Measurements from ENCODE around the gene COL23A1. TPM values are rescaled to one million over a fixed set of nuclear protein-coding genes. Genes with fewer than 3 reads are reported as not detected.

Gene COL23A1
- total RNA-seq, 1 experiment from 2014 or later: not detected

GRCh38 chr5:178535299-178536175 lies 54.7 kb downstream of the COL23A1 start:
- Mint-ChIP-seq H3K27me3 (ENCODE audit: unreplicated experiment) (no peaks in the 10 kb centered on the region), H3K36me3 (ENCODE audit: insufficient read depth, unreplicated experiment) (no peaks in the 10 kb centered on the region), H3K9me3 (ENCODE audit: low read depth, unreplicated experiment) (peaks cover 6% of the 10 kb centered on the region), H3K4me3 (ENCODE audit: low read depth, unreplicated experiment) (no peak overlapping the region), H3K27ac (ENCODE audit: unreplicated experiment) (no peak overlapping the region), H3K4me1 (ENCODE audit: low read depth, unreplicated experiment) (no peaks in the 10 kb centered on the region)
- no peak for DNase-seq
- intact Hi-C loops (cut with micrococcal nuclease; ENCODE audit: unreplicated experiment): no loop called here
- BruUV-seq (replicated peaks): no TSS peak
- TF ChIP-seq CTCF (IDR thresholded peaks at IDR 0.05; ENCODE audit: unreplicated experiment): no peak
- CTCF ChIA-PET: no interaction called here

GRCh38 chr5:178533136-178533535 lies 57.1 kb downstream of the COL23A1 start:
- intact Hi-C loops (cut with micrococcal nuclease; ENCODE audit: unreplicated experiment): no loop called here
- Mint-ChIP-seq H3K27me3 (ENCODE audit: unreplicated experiment) (no peaks in the 10 kb centered on the region), H3K27ac (ENCODE audit: unreplicated experiment) (no peak overlapping the region), H3K36me3 (ENCODE audit: insufficient read depth, unreplicated experiment) (no peaks in the 10 kb centered on the region), H3K4me3 (ENCODE audit: low read depth, unreplicated experiment) (no peak overlapping the region), H3K4me1 (ENCODE audit: low read depth, unreplicated experiment) (no peaks in the 10 kb centered on the region), H3K9me3 (ENCODE audit: low read depth, unreplicated experiment) (peaks cover 3% of the 10 kb centered on the region)
- no TSS peak for BruUV-seq (replicated peaks)
- CTCF ChIA-PET: no interaction called here
- DNase-seq: no peak
- TF ChIP-seq CTCF (IDR thresholded peaks at IDR 0.05; ENCODE audit: unreplicated experiment): no peak

GRCh38 chr5:178532666-178533065 lies 57.5 kb downstream of the COL23A1 start:
- H3K4me1 Mint-ChIP-seq (ENCODE audit: low read depth, unreplicated experiment): no peaks in the 10 kb centered on the region
- DNase-seq: no peak
- H3K27ac Mint-ChIP-seq (ENCODE audit: unreplicated experiment): no peak overlapping the region
- peaks cover 3% of the 10 kb centered on the region for H3K9me3 Mint-ChIP-seq (ENCODE audit: low read depth, unreplicated experiment)
- peaks cover 2% of the 10 kb centered on the region for H3K27me3 Mint-ChIP-seq (ENCODE audit: unreplicated experiment)
- CTCF ChIA-PET: no interaction called here
- intact Hi-C loops (cut with micrococcal nuclease; ENCODE audit: unreplicated experiment): no loop called here
- H3K36me3 Mint-ChIP-seq (ENCODE audit: insufficient read depth, unreplicated experiment): no peaks in the 10 kb centered on the region
- H3K4me3 Mint-ChIP-seq (ENCODE audit: low read depth, unreplicated experiment): no peak overlapping the region
- no TSS peak for BruUV-seq (replicated peaks)
- no peak for TF ChIP-seq CTCF (IDR thresholded peaks at IDR 0.05; ENCODE audit: unreplicated experiment)

- TF ChIP-seq CTCF (IDR thresholded peaks at IDR 0.05; ENCODE audit: unreplicated experiment): no peak
- H3K4me1 Mint-ChIP-seq (ENCODE audit: low read depth, unreplicated experiment): no peaks in the 10 kb centered on the region
- BruUV-seq (replicated peaks): no TSS peak
- intact Hi-C loops (cut with micrococcal nuclease; ENCODE audit: unreplicated experiment): no loop called here
- CTCF ChIA-PET: no interaction called here
- no peaks in the 10 kb centered on the region for H3K36me3 Mint-ChIP-seq (ENCODE audit: insufficient read depth, unreplicated experiment)
- H3K27ac Mint-ChIP-seq (ENCODE audit: unreplicated experiment): no peak overlapping the region
- DNase-seq: no peak
- H3K4me3 Mint-ChIP-seq (ENCODE audit: low read depth, unreplicated experiment): no peak overlapping the region
- H3K9me3 Mint-ChIP-seq (ENCODE audit: low read depth, unreplicated experiment): peaks cover 3% of the 10 kb centered on the region
- peaks cover 6% of the 10 kb centered on the region for H3K27me3 Mint-ChIP-seq (ENCODE audit: unreplicated experiment)
Measured at GRCh38 chr5:178532236-178532635, 58.0 kb downstream of the COL23A1 start.
